Brain microvascular endothelial cell (primary cell): ENCODE results near the gene TPGS2.
"Not testable (repeated sequence)": the region's sequence is repeated elsewhere in the genome, so short reads cannot be mapped to it uniquely, and the experiment has no call there.

Source experiments
- DNase-seq: peaks from one replicate; pipeline ENCODE4 v3.0.0-alpha.2; 2020
- H3K27ac ChIP-seq: fragments of 250-450 bp; sonication (Bioruptor Pico); 2 replicates; pipeline ENCODE4 v1.5.1; 2020; ENCODE audit warnings: mild to moderate bottlenecking, moderate library complexity
- H3K27me3 ChIP-seq: fragments of 250-450 bp; sonication (Bioruptor Pico); replicated peaks from 2 replicates; pipeline ENCODE4 v1.5.1; 2020; ENCODE audit warnings: mild to moderate bottlenecking
- H3K36me3 ChIP-seq: fragments of 250-450 bp; sonication (Bioruptor Pico); replicated peaks from 2 replicates; pipeline ENCODE4 v1.5.1; 2020; ENCODE audit warnings: mild to moderate bottlenecking
- H3K4me3 ChIP-seq: 2 replicates; pipeline ENCODE4 v1.5.1; 2011; ENCODE audit warnings: low read depth, mild to moderate bottlenecking, control low read depth, low read length, moderate library complexity
- in situ Hi-C: cut with HindIII; loops from 2 replicates; pipeline ENCODE4 v1.10.0; 2017; ENCODE audit warnings: low sequenced_read_pairs, low pct_ligation_motif_present
- TF ChIP-seq, protein P1 (sequence below): IDR thresholded peaks from 2 replicates; pipeline ENCODE4 v1.5.1; 2011; ENCODE audit warnings: low read depth, mild to moderate bottlenecking, moderate library complexity, low read length, control low read depth, inconsistent platforms; ENCODE audit errors: missing control alignments

Gene TPGS2

GRCh38 chr18:36828630-36829361 lies at the start of gene TPGS2, which contains the start of gene KIAA1328:
Gene TPGS2 (minus strand): TSS chr18:36829002. CDS start chr18:36828767, 235 bp downstream.
Gene KIAA1328 (plus strand): TSS chr18:36829127. CDS start chr18:36829139, 12 bp downstream.
- H3K27ac ChIP-seq: peak within 1 kb of the TSS; percentile 75
- H3K27me3 ChIP-seq: no peaks in the 10 kb centered on the region
- in situ Hi-C loops: no loop called here
- H3K36me3 ChIP-seq: no peaks in the 10 kb centered on the region
- DNase-seq: peak; percentile 79
- TF ChIP-seq, protein P1, sequence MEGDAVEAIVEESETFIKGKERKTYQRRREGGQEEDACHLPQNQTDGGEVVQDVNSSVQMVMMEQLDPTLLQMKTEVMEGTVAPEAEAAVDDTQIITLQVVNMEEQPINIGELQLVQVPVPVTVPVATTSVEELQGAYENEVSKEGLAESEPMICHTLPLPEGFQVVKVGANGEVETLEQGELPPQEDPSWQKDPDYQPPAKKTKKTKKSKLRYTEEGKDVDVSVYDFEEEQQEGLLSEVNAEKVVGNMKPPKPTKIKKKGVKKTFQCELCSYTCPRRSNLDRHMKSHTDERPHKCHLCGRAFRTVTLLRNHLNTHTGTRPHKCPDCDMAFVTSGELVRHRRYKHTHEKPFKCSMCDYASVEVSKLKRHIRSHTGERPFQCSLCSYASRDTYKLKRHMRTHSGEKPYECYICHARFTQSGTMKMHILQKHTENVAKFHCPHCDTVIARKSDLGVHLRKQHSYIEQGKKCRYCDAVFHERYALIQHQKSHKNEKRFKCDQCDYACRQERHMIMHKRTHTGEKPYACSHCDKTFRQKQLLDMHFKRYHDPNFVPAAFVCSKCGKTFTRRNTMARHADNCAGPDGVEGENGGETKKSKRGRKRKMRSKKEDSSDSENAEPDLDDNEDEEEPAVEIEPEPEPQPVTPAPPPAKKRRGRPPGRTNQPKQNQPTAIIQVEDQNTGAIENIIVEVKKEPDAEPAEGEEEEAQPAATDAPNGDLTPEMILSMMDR: peak; percentile 50
- peak within 1 kb of the TSS; percentile 96 for H3K4me3 ChIP-seq

- in situ Hi-C loops, DNase-seq, H3K27me3 ChIP-seq, H3K4me3 ChIP-seq, H3K36me3 ChIP-seq, H3K27ac ChIP-seq: not testable (repeated sequence)
Observed at GRCh38 chr18:36873826-36874225, 45.0 kb upstream of the TPGS2 start.

DNA sequence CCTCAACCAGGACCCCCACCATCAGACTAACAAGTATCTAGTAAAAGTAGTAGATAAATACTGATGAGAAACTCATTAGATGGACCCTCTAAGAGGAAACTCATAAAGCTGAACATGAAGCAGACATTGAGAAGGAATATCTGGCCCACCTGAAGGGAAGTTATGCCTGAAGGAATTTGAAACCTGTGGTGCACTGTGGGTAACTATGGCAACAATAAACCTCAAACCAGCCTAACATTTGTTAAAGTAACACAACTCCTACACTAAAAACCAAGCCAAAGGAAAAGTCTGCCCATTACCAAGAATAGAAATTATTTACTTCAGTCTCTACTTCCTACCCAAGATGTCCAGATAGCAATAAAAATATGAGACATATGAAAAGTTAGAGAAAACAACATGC lies 43.5 kb upstream of the TPGS2 start:
- no peak for DNase-seq
- H3K27me3 ChIP-seq: no peaks in the 10 kb centered on the region
- TF ChIP-seq, protein P1: no peak
- H3K36me3 ChIP-seq: no peaks in the 10 kb centered on the region
- in situ Hi-C loops: no loop called here
- no peak overlapping the region for H3K27ac ChIP-seq
- no peak overlapping the region for H3K4me3 ChIP-seq

DNA sequence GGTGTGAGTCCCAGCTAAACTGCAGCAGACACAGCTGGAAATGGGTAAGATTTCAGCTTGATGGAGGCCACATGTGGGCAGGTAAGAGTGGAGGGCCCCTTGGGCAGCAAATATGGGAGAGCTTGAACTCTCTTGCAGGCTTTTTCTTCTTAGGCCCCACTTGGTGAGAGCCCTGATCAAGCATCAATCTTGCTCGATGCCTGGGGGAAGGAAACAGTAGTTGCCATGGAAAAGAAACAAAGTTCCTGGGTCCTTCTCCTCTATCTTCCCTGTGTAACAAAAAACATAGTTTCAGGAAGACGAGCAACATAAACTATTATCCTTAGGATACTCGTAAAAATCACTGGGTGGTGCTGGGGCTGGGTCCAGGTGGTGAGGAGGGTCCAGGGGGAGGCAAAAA lies 43.0 kb upstream of the TPGS2 start:
- Histone ChIP-seq H3K4me3 (no peak overlapping the region), H3K27me3 (no peaks in the 10 kb centered on the region), H3K27ac (no peak overlapping the region), H3K36me3 (no peaks in the 10 kb centered on the region)
- in situ Hi-C loops: no loop called here
- TF ChIP-seq, protein P1: no peak
- no peak for DNase-seq

GRCh38 chr18:36867056-36867455 lies 38.3 kb upstream of the TPGS2 start:
- in situ Hi-C loops: no loop called here
- no peak overlapping the region for H3K27ac ChIP-seq
- TF ChIP-seq, protein P1: no peak
- H3K36me3 ChIP-seq: no peaks in the 10 kb centered on the region
- no peaks in the 10 kb centered on the region for H3K27me3 ChIP-seq
- no peak overlapping the region for H3K4me3 ChIP-seq
- DNase-seq: no peak

DNA sequence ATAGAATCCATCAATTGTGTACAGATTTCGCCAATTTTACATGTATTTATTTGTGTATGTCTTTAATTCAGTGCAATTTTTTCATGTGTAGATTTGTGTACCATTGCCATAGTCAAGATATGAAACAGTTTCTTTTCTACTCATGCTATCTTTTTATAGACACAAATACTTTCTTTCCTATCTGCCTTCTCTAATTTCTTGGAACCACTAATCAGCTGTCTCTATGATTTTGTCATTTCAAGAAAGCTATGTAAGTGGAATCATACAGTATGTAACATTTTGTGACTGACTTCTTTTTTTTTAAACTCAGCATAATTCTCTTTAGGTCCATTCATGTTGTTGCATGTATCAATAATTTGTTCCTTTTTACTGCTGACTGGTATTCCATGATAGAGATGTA lies 33.4 kb upstream of the TPGS2 start:
- H3K27me3 ChIP-seq: no peaks in the 10 kb centered on the region
- H3K27ac ChIP-seq: no peak overlapping the region
- TF ChIP-seq, protein P1: no peak
- no peaks in the 10 kb centered on the region for H3K36me3 ChIP-seq
- in situ Hi-C loops: no loop called here
- no peak for DNase-seq
- H3K4me3 ChIP-seq: no peak overlapping the region
